Thoracic aorta (tissue), 2 donors: Measurements from ENCODE around the gene FAT1. TPM values are rescaled to one million over a fixed set of nuclear protein-coding genes. Genes with fewer than 3 reads are reported as not detected.

Experiments used
- ATAC-seq: fragments of 150-250 bp; one replicate; pipeline ENCODE4 v1.8.0; 2017; ENCODE audit warnings: low read depth; ENCODE audit not compliant: insufficient number of reproducible peaks, low FRiP score
- DNase-seq: peaks from one replicate; pipeline ENCODE4 v3.0.0-alpha.2; 2020; ENCODE audit warnings: low spot score
- H3K27ac ChIP-seq, 2 donors: fragments of 200-600 bp; sonication (generic); 1 replicate in 1 of 2; 2 replicates in 1 of 2; pipeline ENCODE4 v1.5.1; 2016; ENCODE audit warnings: mild to moderate bottlenecking in 2 of 2, moderate library complexity in 2 of 2
- H3K27me3 ChIP-seq: fragments of 200-600 bp; sonication (generic); replicated peaks from 2 replicates; pipeline ENCODE4 v1.6.0; 2016; ENCODE audit warnings: mild to moderate bottlenecking; ENCODE audit not compliant: insufficient read depth
- H3K36me3 ChIP-seq: fragments of 200-600 bp; sonication (generic); one replicate; pipeline ENCODE4 v1.5.1; 2016
- H3K4me1 ChIP-seq, 2 donors: fragments of 200-600 bp; sonication (generic); 1 replicate in 1 of 2; 2 replicates in 1 of 2; pipeline versions ENCODE4 v1.5.1 to v1.6.0; 2016; ENCODE audit warnings: low read depth in 2 of 2, mild to moderate bottlenecking in 1 of 2; ENCODE audit not compliant: control insufficient read depth in 1 of 2
- H3K4me3 ChIP-seq: fragments of 200-600 bp; sonication (generic); 2 replicates; pipeline ENCODE4 v1.5.1; 2016; ENCODE audit warnings: mild to moderate bottlenecking
- H3K9me3 ChIP-seq: fragments of 200-600 bp; sonication (generic); 2 replicates; pipeline ENCODE4 v1.5.1; 2016
- CTCF ChIP-seq: fragments of 200-600 bp; sonication (generic); IDR thresholded peaks from one replicate; pipeline ENCODE4 v1.5.1; 2019; ENCODE audit warnings: antibody characterized with exemption
- total RNA-seq, 2 donors: library from RNA; depleted of rRNA; stranded (reverse); fragments of >200 nt; gene quantifications; one replicate each; pipeline versions ENCODE4 v1.1.0 to v1.2.3, GENCODE V29; 2016

FAT1 gene
- total RNA-seq, 2 donors from 2014 or later, result 106 to 117 TPM

DNA sequence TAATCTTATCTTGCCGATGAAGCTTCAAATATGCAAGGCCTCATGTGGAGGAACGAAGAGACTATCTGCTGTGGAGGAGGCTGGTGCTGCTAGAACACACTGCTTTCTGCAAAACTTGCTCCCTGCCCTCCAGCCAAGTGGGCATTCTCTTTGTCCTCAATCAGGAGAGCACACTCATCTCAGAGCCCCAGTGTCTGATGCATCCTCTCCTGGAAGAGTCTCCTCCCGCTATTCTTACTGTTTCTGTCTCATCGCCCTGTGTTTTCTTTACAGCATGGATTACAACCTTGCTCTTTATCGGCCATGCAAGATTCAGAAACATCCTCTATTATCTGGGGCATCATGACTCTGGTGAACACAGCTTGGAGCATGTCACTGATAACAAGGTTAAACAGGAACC is 100.1 kb downstream of the FAT1 start:
- Histone ChIP-seq H3K36me3 (peaks cover 28% of the 10 kb centered on the region), H3K4me1 (peaks cover 20 to 44% of the 10 kb centered on the region in 2 donors), H3K27ac (peak overlapping the region; percentile 69 to 74), H3K9me3 (no peaks in the 10 kb centered on the region), H3K27me3 (no peaks in the 10 kb centered on the region), H3K4me3 (no peak overlapping the region)
- no peak for DNase-seq
- TF ChIP-seq CTCF, result no peak
- no peak for ATAC-seq

DNA sequence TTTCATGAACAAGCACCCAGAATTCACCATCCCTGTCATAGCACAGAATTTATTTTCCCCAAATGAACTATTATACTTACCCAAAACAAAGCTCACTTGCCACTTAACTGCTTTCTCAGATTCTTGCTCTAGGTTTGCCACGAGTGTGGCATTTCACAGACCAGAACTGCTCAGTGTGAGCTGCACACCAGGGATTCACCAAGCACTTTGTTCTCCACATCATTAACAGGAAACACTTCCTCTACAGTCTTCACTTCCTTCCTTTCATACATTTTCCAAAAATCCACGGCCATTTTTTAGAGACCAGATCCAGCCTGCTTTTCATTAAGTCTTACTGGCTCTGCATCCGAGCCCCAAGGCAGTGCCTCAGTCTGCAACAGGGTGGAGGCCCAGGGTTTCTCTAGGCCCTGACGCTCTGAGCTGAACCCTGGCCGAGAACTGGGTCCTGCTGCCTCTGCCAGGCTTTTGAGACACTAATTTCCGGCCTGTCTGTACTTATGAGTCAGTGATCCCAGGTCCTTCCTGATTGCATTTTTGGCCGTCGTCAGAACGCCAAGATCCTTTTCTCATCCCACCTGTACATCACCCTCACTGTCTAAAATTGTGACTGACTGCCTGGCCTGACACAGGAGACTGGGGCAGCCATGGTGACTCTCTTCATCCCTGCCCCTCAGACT is 100.7 kb downstream of the FAT1 start:
- Histone ChIP-seq H3K27me3 (no peaks in the 10 kb centered on the region), H3K27ac (peak overlapping the region; percentile 69 to 74), H3K4me3 (no peak overlapping the region), H3K4me1 (peaks cover 20 to 44% of the 10 kb centered on the region in 2 donors), H3K9me3 (no peaks in the 10 kb centered on the region), H3K36me3 (peaks cover 24% of the 10 kb centered on the region)
- ATAC-seq (no peak), DNase-seq (peak; percentile 13)
- TF ChIP-seq CTCF, result no peak

- Histone ChIP-seq H3K4me3 (no peak overlapping the region), H3K36me3 (peaks cover 15% of the 10 kb centered on the region), H3K4me1 (peaks cover 20 to 44% of the 10 kb centered on the region in 2 donors), H3K27me3 (no peaks in the 10 kb centered on the region), H3K27ac (peak overlapping the region; percentile 69 to 74), H3K9me3 (no peaks in the 10 kb centered on the region)
- ATAC-seq (peak; percentile 92), DNase-seq (no peak)
- TF ChIP-seq CTCF, result peak; percentile 54
These were observed 101.6 kb downstream of the FAT1 start for GRCh38 chr4:186621959-186622553.

GRCh38 chr4:186619088-186619487 is 104.6 kb downstream of the FAT1 start:
- no peak for ATAC-seq
- peaks cover 20% of the 10 kb centered on the region for H3K36me3 ChIP-seq

More at GRCh38 chr4:186619088-186619487, 104.6 kb downstream of the FAT1 start:
- Histone ChIP-seq H3K4me1 (peaks cover 10 to 28% of the 10 kb centered on the region in 2 donors), H3K27ac (no peak overlapping the region), H3K27me3 (no peaks in the 10 kb centered on the region), H3K4me3 (no peak overlapping the region), H3K9me3 (no peaks in the 10 kb centered on the region)
- DNase-seq, result no peak
- no peak for TF ChIP-seq CTCF
